Measurements from ENCODE around the gene VPS37C.

VPS37C gene

DNA sequence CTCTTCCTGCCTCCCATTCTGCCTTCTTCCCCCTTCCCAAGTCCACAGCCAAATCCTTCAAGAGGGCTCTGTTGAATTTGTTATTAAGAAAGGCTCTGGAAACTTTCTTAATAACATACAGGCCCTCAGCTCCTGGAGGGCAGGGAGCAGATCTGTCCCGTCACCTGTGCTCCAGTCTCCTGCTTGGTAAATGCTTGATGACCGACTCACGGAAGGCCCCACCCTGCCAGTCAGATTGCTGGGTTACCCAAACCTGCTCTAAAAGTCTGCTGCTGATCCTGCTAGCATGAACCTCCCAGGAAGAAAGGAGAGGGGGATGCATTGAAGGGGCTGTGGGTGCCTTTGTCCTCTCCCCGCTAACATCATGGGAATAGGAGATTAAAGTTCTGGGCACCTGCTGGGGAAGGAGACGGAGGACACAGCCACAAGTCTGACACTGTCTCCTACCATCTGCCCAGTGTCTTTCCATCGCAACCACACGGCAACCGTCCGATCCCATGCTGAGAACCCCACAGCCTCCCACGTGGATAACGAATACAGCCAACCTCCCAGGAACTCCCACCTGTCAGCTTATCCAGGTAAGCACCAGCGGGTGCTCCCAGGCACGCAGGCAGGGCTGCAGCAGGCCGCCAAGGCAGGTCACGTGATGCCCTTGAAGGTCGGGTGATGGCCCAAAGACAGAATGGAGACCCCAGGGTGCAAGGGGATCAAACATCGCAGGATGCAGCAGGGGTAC, 36.5 kb downstream of the VPS37C start:
- WGBS (ENCODE audit: insufficient coverage, insufficient read length) = no CpG with 5 or more reads among the region's 17 CpGs
- Histone ChIP-seq H3K36me3 (ENCODE audit: control insufficient read depth, insufficient read depth, low read length) (no peaks in the 10 kb centered on the region), H3K27me3 (ENCODE audit: control insufficient read depth, insufficient read depth, low read length) (no peaks in the 10 kb centered on the region), H3K4me1 (ENCODE audit: control insufficient read depth, insufficient read depth, low read length) (0 out of 2 replicates have a peak, but pooled peaks cover 4% of the 10 kb centered on the region), H3K27ac (ENCODE audit: low read length) (no peak overlapping the region), H3K9me3 (ENCODE audit: control insufficient read depth, insufficient read depth, low read length) (no peaks in the 10 kb centered on the region), H3K4me3 (ENCODE audit: low read length) (no peak overlapping the region)
- no peak for DNase-seq (ENCODE audit: low read depth, low spot score)

DNA sequence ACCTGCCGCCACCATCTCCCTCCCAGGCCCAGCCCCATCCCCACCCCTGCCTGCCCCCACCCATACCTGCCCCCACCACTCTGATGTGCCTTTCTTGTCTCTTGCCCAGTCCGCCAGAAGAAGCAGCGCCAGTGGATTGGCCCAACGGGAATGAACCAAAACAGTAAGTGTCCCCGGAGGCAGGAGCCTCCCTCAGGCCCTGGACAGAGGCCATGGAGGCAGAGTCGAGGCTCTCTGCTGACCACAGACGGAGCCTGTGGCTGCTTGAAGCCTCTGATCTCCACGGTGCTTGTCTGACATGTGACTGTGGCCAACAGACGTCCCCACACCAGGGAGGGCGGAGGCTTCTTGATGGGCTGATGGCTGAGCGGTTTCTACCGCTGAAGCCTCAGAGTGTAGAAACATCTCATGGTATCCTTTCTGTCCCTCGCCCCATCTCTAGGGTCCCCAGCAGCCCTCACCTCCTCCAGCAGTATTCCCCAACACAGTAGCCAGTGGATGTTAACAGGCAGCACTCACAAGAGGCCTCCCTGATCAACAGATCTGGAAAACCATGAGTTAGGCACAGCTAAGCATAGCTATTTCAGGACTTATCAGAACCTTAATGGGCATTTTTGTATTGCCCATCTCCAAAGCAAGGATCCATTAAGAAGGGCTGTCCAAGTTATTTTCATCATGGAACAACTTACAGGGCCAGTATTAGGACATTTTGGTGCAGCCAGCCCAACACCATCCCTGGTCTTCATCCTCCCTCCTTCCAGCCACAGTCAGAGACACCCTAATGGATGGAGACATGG, 37.3 kb downstream of the VPS37C start:
- DNase-seq (ENCODE audit: low read depth, low spot score) = no peak
- H3K27me3 ChIP-seq (ENCODE audit: control insufficient read depth, insufficient read depth, low read length) = no peaks in the 10 kb centered on the region
- H3K36me3 ChIP-seq (ENCODE audit: control insufficient read depth, insufficient read depth, low read length) = no peaks in the 10 kb centered on the region
- H3K27ac ChIP-seq (ENCODE audit: low read length) = no peak overlapping the region
- WGBS (ENCODE audit: insufficient coverage, insufficient read length) = no CpG with 5 or more reads among the region's 13 CpGs
- no peak overlapping the region for H3K4me3 ChIP-seq (ENCODE audit: low read length)
- no peaks in the 10 kb centered on the region for H3K9me3 ChIP-seq (ENCODE audit: control insufficient read depth, insufficient read depth, low read length)
- H3K4me1 ChIP-seq (ENCODE audit: control insufficient read depth, insufficient read depth, low read length) = 0 out of 2 replicates have a peak, but pooled peaks cover 2% of the 10 kb centered on the region

DNA sequence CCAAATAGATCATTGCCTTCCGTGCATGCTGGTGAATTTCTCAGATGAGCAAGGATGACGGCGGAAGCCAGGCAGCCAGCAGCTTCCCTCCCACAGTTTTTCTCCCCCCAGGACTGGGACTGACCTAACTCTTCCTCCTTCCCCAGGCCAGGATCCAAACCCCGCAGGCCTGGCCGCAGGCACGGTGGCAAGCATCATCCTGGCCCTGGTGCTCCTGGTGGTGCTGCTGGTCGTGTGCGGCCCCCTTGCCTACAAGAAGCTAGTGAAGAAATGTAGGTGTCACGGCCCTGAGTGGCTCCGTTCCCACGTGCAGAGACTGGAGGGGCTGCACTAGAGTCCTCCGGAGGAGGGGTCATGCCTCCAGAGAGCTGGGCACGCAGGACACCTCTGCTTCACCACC, 38.5 kb downstream of the VPS37C start:
- Histone ChIP-seq H3K36me3 (ENCODE audit: control insufficient read depth, insufficient read depth, low read length) (no peaks in the 10 kb centered on the region), H3K9me3 (ENCODE audit: control insufficient read depth, insufficient read depth, low read length) (no peaks in the 10 kb centered on the region), H3K4me3 (ENCODE audit: low read length) (no peak overlapping the region), H3K27ac (ENCODE audit: low read length) (no peak overlapping the region), H3K27me3 (ENCODE audit: control insufficient read depth, insufficient read depth, low read length) (no peaks in the 10 kb centered on the region), H3K4me1 (ENCODE audit: control insufficient read depth, insufficient read depth, low read length) (0 out of 2 replicates have a peak, but pooled peaks cover 2% of the 10 kb centered on the region)
- DNase-seq (ENCODE audit: low read depth, low spot score) = no peak
- WGBS (ENCODE audit: insufficient coverage, insufficient read length) = no CpG with 5 or more reads among the region's 13 CpGs

DNA sequence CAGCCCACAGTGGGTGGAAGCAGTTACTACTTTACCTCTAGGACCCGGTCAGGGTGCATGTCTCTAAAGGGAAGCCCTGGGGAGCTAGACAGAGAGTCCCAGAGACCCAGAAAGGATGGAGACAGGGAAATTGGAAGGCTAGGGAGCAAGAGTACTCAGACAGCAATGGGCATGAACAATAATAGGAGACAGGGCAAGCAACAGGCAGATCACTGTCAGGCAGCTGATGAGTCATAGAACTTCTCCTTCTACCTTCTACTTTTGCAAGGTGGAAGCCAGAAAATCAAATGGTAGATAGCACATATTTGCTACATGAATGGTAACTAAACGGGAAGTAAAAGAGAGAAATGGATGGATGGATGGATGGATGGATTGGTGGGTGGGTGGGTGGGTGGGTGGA, 39.3 kb downstream of the VPS37C start:
- no peak for DNase-seq (ENCODE audit: low read depth, low spot score)
- Histone ChIP-seq H3K36me3 (ENCODE audit: control insufficient read depth, insufficient read depth, low read length) (no peaks in the 10 kb centered on the region), H3K4me1 (ENCODE audit: control insufficient read depth, insufficient read depth, low read length) (0 out of 2 replicates have a peak, but pooled peaks cover 2% of the 10 kb centered on the region), H3K27ac (ENCODE audit: low read length) (no peak overlapping the region), H3K9me3 (ENCODE audit: control insufficient read depth, insufficient read depth, low read length) (no peaks in the 10 kb centered on the region), H3K27me3 (ENCODE audit: control insufficient read depth, insufficient read depth, low read length) (no peaks in the 10 kb centered on the region), H3K4me3 (ENCODE audit: low read length) (no peak overlapping the region)
- WGBS (ENCODE audit: insufficient coverage, insufficient read length) = 100% methylated on average over 1 of the region's 2 CpGs

DNA sequence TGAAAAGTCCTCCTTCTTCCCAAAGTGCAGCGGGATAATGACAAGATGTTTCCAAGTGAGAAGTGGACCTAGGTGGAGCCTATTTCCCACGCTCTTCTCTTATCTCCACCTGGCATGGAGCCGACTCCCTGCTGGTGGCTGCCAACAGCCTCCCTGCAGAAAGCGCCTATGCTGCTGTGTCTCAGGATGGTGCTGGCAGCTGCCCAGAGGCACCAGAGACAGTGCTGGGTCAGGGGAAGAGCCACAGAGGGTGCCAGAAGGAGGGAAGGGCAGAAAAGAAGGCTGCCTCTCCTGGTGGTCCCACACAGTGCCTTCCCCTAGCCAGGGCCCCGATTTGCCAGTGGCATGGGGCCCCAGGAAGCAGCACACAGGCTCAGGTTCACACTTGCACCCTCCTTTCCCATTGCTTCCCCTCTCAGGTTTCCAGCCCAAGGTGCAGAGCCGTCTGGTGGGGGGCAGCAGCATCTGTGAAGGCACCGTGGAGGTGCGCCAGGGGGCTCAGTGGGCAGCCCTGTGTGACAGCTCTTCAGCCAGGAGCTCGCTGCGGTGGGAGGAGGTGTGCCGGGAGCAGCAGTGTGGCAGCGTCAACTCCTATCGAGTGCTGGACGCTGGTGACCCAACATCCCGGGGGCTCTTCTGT, 39.9 kb downstream of the VPS37C start:
- H3K36me3 ChIP-seq (ENCODE audit: control insufficient read depth, insufficient read depth, low read length) = no peaks in the 10 kb centered on the region
- no CpG with 5 or more reads among the region's 15 CpGs for WGBS (ENCODE audit: insufficient coverage, insufficient read length)
- H3K27ac ChIP-seq (ENCODE audit: low read length) = no peak overlapping the region
- no peaks in the 10 kb centered on the region for H3K9me3 ChIP-seq (ENCODE audit: control insufficient read depth, insufficient read depth, low read length)
- no peak overlapping the region for H3K4me3 ChIP-seq (ENCODE audit: low read length)
- 0 out of 2 replicates have a peak, but pooled peaks cover 2% of the 10 kb centered on the region for H3K4me1 ChIP-seq (ENCODE audit: control insufficient read depth, insufficient read depth, low read length)
- no peak for DNase-seq (ENCODE audit: low read depth, low spot score)
- no peaks in the 10 kb centered on the region for H3K27me3 ChIP-seq (ENCODE audit: control insufficient read depth, insufficient read depth, low read length)

DNA sequence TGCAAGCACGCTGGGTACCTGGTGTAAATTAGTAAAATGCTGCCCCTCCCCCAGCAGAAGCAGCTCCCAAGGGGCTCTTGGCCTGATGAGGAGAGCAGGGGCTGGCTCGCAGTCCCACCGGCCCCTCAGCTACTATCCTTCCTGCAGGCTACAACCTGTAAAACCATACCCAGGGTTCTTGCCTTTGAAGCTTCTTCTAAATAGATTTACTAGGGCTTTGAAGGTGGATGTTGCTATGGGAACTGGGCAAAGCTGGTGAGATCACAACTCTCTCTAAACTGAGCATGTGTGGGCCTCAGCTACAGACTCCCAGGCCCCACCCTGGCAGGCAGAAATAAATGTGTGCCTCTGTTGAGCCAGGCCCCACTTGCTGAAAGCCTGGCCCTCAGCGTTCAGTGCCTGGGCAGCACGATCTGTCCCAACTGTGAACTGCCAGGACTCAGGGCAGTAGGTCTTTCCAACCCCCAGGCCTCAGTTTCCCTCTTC, 40.5 kb downstream of the VPS37C start:
- Histone ChIP-seq H3K9me3 (ENCODE audit: control insufficient read depth, insufficient read depth, low read length) (no peaks in the 10 kb centered on the region), H3K4me1 (ENCODE audit: control insufficient read depth, insufficient read depth, low read length) (0 out of 2 replicates have a peak, but pooled peaks cover 2% of the 10 kb centered on the region), H3K4me3 (ENCODE audit: low read length) (no peak overlapping the region), H3K36me3 (ENCODE audit: control insufficient read depth, insufficient read depth, low read length) (no peaks in the 10 kb centered on the region), H3K27ac (ENCODE audit: low read length) (no peak overlapping the region), H3K27me3 (ENCODE audit: control insufficient read depth, insufficient read depth, low read length) (no peaks in the 10 kb centered on the region)
- WGBS (ENCODE audit: insufficient coverage, insufficient read length) = no CpG with 5 or more reads among the region's 5 CpGs
- no peak for DNase-seq (ENCODE audit: low read depth, low spot score)

DNA sequence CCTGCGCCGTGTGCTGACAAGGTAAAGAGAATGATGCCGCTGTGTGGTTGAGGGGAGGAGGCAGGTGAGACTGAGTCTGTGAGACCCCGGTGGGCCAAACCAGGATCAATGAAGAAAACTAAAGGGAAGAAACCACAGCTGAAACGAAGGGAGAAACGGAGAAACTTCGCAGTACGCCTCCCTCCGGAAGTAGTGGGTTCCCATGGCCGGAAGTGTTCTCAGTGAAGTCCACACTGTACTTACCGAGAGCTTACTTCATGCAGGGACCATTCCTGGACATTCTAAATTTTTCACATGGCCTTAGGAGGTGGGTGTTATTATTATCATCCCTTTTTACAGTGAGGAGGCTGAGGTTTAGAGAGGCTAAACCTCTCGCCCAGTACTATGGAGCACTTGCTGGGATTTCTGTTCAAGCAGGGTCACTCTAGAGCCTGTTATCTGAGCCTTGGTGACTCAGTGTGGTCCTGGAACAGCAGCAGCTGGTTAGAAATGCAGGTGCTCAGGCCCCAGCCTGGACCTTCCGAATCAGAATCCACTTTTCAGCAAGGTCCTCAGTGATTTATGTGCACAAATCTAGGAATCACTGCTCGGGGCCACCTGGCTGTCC, 41.0 kb downstream of the VPS37C start:
- Histone ChIP-seq H3K27me3 (ENCODE audit: control insufficient read depth, insufficient read depth, low read length) (no peaks in the 10 kb centered on the region), H3K4me1 (ENCODE audit: control insufficient read depth, insufficient read depth, low read length) (0 out of 2 replicates have a peak, but pooled peaks cover 2% of the 10 kb centered on the region), H3K27ac (ENCODE audit: low read length) (no peak overlapping the region), H3K9me3 (ENCODE audit: control insufficient read depth, insufficient read depth, low read length) (no peaks in the 10 kb centered on the region), H3K36me3 (ENCODE audit: control insufficient read depth, insufficient read depth, low read length) (no peaks in the 10 kb centered on the region), H3K4me3 (ENCODE audit: low read length) (no peak overlapping the region)
- WGBS (ENCODE audit: insufficient coverage, insufficient read length) = no CpG with 5 or more reads among the region's 14 CpGs
- no peak for DNase-seq (ENCODE audit: low read depth, low spot score)

DNA sequence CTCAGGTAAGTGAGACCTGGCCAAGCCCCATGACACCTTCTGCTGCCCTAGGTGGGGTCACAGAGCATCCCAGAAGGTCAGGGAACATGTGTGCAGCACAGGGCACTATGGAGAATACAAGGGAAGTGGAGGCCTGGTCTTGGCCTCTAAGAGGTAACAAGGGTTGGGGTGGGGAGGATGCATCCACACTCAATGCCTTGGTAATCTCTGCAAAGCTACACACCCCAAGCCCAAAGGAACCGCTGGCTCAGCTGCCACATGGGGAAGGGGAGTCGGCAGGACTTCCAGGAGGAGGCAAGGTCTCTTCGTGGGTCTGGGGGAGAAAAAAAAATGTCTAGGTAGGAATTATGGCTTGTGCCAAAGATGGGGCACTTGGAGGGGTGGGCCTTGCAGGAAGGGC, 41.7 kb downstream of the VPS37C start:
- H3K27me3 ChIP-seq (ENCODE audit: control insufficient read depth, insufficient read depth, low read length) = no peaks in the 10 kb centered on the region
- no peaks in the 10 kb centered on the region for H3K4me1 ChIP-seq (ENCODE audit: control insufficient read depth, insufficient read depth, low read length)
- no peak for DNase-seq (ENCODE audit: low read depth, low spot score)
- no peak overlapping the region for H3K4me3 ChIP-seq (ENCODE audit: low read length)
- no CpG with 5 or more reads among the region's 3 CpGs for WGBS (ENCODE audit: insufficient coverage, insufficient read length)
- no peaks in the 10 kb centered on the region for H3K9me3 ChIP-seq (ENCODE audit: control insufficient read depth, insufficient read depth, low read length)
- no peaks in the 10 kb centered on the region for H3K36me3 ChIP-seq (ENCODE audit: control insufficient read depth, insufficient read depth, low read length)
- no peak overlapping the region for H3K27ac ChIP-seq (ENCODE audit: low read length)

DNA sequence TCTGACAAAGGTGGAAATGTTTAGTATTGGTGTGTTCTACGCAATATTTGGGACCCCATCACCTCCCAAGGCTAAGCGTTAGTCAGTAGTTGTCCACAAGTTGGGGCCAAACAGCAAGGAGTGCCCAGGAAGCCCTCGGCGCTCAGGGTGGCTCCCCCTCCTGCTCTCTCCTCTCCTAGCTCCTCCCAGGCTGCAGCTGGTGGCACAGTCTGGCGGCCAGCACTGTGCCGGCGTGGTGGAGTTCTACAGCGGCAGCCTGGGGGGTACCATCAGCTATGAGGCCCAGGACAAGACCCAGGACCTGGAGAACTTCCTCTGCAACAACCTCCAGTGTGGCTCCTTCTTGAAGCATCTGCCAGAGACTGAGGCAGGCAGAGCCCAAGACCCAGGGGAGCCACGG, 42.2 kb downstream of the VPS37C start:
- Histone ChIP-seq H3K9me3 (ENCODE audit: control insufficient read depth, insufficient read depth, low read length) (no peaks in the 10 kb centered on the region), H3K4me3 (ENCODE audit: low read length) (no peak overlapping the region), H3K36me3 (ENCODE audit: control insufficient read depth, insufficient read depth, low read length) (no peaks in the 10 kb centered on the region), H3K27ac (ENCODE audit: low read length) (no peak overlapping the region), H3K27me3 (ENCODE audit: control insufficient read depth, insufficient read depth, low read length) (no peaks in the 10 kb centered on the region), H3K4me1 (ENCODE audit: control insufficient read depth, insufficient read depth, low read length) (no peaks in the 10 kb centered on the region)
- WGBS (ENCODE audit: insufficient coverage, insufficient read length) = no CpG with 5 or more reads among the region's 9 CpGs
- no peak for DNase-seq (ENCODE audit: low read depth, low spot score)

DNA sequence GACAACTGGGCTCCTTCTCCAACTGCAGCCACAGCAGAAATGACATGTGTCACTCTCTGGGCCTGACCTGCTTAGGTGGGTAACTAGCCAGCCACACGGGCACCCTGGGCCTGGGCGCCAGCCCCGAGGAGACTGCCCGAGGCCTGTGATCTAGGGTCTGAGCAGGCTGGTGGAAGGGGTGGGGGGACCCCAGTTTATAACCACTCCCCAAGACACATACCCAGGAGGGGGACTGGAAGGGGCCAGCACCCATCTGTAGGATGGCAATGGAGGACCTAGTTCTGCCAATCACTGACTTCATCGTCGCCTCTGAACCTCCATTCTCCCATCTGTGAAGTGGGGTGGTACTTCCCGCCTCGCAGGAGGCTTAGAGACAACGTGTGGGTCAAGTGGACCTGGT, 42.8 kb downstream of the VPS37C start:
- Histone ChIP-seq H3K9me3 (ENCODE audit: control insufficient read depth, insufficient read depth, low read length) (no peaks in the 10 kb centered on the region), H3K36me3 (ENCODE audit: control insufficient read depth, insufficient read depth, low read length) (no peaks in the 10 kb centered on the region), H3K4me1 (ENCODE audit: control insufficient read depth, insufficient read depth, low read length) (no peaks in the 10 kb centered on the region), H3K4me3 (ENCODE audit: low read length) (no peak overlapping the region), H3K27ac (ENCODE audit: low read length) (no peak overlapping the region), H3K27me3 (ENCODE audit: control insufficient read depth, insufficient read depth, low read length) (no peaks in the 10 kb centered on the region)
- whole genome bisulfite sequencing (ENCODE audit: insufficient coverage, insufficient read length) = no CpG with 5 or more reads among the region's 9 CpGs
- no peak for DNase-seq (ENCODE audit: low read depth, low spot score)

All from iPS DF 6.9 (cell line).